Measurements from ENCODE around the gene NEGR1. TPM values are rescaled to one million over a fixed set of nuclear protein-coding genes. Genes with fewer than 3 reads are reported as not detected.

NEGR1 gene
- total RNA-seq, 1 donor from 2014 or later: 34.7 TPM

DNA sequence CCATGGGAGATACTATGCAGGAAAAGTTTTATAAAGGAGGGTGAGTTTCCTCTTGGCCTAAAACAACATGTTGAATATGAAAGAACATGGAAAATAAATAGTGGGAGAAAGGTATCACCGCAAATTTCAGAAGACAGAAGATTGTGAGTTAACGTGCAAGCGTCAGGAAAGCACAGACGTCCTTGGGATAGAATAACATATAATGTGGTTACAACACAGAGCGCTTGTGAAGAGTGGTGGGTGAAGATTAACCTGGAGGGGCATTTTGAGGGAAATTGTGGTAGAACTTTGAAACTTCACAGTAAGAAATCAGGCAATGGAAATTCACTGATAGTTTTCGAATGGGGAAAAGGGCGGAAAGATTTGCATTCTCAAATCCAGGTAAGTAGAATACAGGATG, 47.3 kb downstream of the NEGR1 start:
- no peak for DNase-seq (ENCODE audit: low spot score)

DNA sequence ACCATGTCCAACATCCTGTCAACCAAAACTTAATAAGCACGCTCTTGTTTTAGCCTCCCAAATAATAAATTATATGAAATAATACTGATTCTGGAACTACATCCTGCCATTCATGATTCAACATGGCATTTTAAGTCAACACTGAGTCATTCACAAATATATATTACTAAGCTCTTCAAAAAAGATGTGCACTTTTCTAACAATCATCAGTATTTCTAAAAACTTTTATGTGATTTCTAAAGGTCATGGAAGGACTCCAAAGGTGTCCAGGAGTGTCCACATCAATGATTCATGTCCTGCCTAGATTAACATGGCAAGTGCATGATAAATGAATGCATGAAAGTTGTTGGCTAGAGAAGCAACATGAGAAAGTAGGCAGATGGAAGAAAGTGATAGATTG, 51.6 kb downstream of the NEGR1 start:
- no peak for DNase-seq (ENCODE audit: low spot score)

- DNase-seq (ENCODE audit: low spot score): no peak
These were observed 52.4 kb downstream of the NEGR1 start for GRCh38 chr1:72229893-72230292.

GRCh38 chr1:72227667-72228066, 54.7 kb downstream of the NEGR1 start:
- no peak for DNase-seq (ENCODE audit: low spot score)

- no peak for DNase-seq (ENCODE audit: low spot score)
These were observed 57.8 kb downstream of the NEGR1 start for GRCh38 chr1:72224506-72224905.

DNA sequence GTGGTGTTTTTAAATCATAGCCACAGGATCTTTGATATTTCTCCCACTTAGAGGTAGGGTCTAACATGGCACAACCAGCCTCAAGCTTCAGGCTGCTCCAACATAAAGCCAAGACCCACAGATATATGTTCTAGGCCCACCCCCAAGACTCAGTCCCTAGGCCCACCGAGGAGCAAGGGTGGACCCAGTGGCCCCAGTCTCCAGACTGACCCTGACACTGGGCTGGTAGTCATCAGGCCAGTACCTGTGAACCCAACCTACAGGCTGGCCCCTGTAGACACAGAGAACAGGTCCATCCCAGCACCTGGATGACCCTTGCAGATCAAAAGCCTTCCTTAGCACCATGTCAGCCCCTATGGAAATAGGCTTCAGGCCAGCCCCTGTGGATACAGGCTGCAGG, 60.5 kb downstream of the NEGR1 start:
- DNase-seq (ENCODE audit: low spot score): peak; percentile 24

DNA sequence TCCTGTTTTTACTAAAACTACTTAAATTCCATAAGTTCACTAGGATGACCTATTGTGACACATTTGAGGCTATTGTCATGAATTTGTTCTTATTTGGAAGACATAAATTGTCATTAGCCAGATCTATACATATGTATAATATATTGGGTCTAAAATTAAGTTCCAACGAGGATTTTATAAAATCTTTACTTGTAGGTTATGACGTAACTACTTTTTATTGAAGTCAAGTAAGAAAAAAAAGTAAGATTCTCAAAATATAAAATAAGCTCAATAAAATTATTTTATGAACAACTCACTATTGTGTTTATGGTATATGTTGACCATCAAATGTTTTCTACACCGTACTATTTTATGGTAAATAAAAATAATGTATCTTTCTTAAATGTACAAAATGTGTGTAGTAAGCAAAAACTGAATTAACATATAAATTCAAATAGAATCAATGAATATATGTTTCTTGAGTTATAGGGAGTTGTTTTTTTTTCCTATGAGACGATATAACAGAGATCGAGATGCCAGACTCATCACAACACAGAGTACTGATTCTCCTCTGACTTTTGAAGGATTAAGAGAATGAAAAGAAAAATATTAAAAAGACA, 64.1 kb downstream of the NEGR1 start:
- no peak for DNase-seq (ENCODE audit: low spot score)

GRCh38 chr1:72207059-72207458, 75.3 kb downstream of the NEGR1 start:
- no peak for DNase-seq (ENCODE audit: low spot score)

GRCh38 chr1:72202761-72203160, 79.6 kb downstream of the NEGR1 start:
- no peak for DNase-seq (ENCODE audit: low spot score)

- no peak for DNase-seq (ENCODE audit: low spot score)
These were observed 84.6 kb downstream of the NEGR1 start for GRCh38 chr1:72197786-72198185.

- no peak for DNase-seq (ENCODE audit: low spot score)
These were observed 95.5 kb downstream of the NEGR1 start for GRCh38 chr1:72186733-72187307.

- no peak for DNase-seq (ENCODE audit: low spot score)
These were observed 98.1 kb downstream of the NEGR1 start for GRCh38 chr1:72184099-72184701.

- no peak for DNase-seq (ENCODE audit: low spot score)
These were observed 99.5 kb downstream of the NEGR1 start for GRCh38 chr1:72182859-72183258.

DNA sequence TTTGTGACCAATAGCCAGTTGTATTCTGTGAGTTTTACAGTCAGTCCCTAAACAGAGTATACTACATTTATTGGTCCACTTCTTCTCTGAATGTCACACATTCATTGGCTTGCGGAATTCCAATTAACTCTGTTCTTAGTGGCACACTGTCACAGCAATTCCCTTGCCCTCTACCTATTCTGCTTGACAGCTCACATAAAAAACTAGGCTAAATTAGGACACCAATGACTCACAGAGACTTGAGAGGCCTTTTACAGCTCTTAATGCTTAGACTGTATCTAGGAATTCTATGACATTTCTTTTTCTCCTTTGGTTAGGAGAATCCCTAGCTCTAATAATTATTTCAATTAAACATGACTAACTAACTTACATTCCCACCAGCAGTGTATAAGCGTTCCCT, 104.1 kb downstream of the NEGR1 start:
- no peak for DNase-seq (ENCODE audit: low spot score)

DNA sequence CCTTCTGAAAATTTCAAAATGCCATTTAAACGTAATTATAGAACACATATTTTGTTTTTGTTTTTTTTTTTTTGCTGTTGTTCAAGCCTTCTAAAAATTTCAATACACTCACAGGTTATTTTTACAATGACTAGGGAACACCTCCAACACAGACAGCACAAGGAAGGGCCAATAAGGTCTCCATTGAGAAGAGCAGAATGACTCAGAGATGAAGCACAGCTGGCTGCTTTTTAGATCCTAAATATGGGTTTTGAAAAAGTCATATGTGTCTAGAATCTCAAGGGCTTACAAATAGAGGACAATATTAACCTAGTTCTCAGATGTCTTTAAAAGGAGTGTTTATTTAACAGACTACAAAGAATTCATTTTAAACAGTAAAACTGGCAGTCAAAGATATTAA, 104.6 kb downstream of the NEGR1 start:
- DNase-seq (ENCODE audit: low spot score): no peak

DNA sequence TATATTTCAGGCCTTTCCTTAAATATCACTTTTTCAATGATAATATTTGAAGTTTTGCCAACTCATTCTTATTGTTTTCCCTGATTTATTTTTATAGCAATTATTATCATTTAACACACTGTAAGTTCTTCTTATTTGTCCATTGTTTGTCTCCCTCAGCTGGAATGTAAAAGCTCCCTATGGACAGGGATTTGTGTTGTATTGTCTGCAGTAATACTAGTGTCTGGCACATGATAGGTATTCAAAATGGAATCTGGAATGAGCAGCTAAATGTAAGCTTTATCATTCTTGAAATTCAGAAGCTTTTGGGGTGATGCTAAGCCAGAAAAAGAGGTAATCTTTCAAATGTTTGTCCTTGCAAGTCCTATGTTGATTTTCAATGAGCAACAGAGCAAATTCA, 112.1 kb downstream of the NEGR1 start:
- no peak for DNase-seq (ENCODE audit: low spot score)

DNA sequence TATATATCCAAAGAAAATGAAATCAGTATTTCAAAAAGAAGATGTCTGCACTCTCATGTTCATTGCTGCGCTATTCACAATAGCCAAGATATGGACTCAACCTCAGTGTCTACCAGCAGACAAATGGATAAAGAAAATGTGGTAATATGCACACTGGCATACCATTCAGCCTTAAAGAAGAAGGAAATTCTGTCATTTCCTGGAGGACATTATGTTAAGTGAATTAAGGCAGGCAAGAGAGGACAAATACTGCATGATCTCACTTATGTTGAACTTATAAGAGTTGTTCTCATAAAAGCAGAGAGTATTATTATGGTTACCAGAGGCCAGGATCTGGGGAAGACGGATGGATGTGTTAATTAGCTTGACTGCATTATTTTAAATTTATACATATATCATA, 115.9 kb downstream of the NEGR1 start:
- no peak for DNase-seq (ENCODE audit: low spot score)

GRCh38 chr1:72150508-72150907, 131.8 kb downstream of the NEGR1 start:
- DNase-seq (ENCODE audit: low spot score): no peak

- no peak for DNase-seq (ENCODE audit: low spot score)
These were observed 140.5 kb downstream of the NEGR1 start for GRCh38 chr1:72141875-72142274.

DNA sequence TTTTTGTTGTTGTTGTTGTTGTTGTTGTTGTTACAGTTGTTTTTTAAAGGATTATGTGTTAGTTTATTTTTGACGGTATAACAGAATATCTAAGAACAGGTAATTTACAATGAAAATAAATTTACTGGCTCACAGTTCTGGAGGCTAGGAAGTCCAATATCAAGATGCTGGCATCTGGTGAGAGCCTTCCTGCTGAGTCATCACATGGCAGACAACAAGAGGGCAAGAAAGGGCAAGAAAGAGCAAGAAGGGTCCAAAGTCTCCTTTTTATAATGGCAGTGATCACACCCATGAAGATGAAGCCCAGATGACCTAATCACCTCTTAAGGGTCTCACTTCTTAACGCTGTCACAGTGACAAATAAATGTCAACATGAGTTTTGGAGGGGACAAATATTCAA, 142.1 kb downstream of the NEGR1 start:
- no peak for DNase-seq (ENCODE audit: low spot score)

DNA sequence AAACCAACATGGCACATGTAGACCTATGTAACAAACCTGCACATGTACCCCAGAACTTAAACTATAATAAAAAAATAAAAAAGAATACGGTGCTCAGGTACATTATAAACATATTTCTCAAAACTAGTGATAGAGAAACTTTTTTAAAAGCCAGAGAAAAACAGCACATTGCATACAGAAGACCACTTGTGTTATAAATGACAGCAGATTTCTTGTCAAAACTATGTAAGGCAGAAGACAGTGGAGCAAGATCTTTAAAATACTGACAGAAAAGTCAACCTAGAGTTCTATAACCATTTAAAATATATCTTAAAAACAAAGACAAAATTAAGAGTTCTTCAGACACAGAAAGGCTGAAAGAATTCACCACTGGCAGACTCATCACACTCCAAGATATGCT, 144.7 kb downstream of the NEGR1 start:
- DNase-seq (ENCODE audit: low spot score): no peak

GRCh38 chr1:72129869-72130268, 152.5 kb downstream of the NEGR1 start:
- DNase-seq (ENCODE audit: low spot score): no peak
